D341Med (cell line): ENCODE data around the gene ADISSP.
"Not testable (repeated sequence)": the region's sequence is repeated elsewhere in the genome, so short reads cannot be mapped to it uniquely, and the experiment has no call there.

ENCODE experiments used
- DNase-seq: peaks from one replicate; pipeline ENCODE4 v3.0.0; 2012; ENCODE audit warnings: low spot score

Gene ADISSP

DNA sequence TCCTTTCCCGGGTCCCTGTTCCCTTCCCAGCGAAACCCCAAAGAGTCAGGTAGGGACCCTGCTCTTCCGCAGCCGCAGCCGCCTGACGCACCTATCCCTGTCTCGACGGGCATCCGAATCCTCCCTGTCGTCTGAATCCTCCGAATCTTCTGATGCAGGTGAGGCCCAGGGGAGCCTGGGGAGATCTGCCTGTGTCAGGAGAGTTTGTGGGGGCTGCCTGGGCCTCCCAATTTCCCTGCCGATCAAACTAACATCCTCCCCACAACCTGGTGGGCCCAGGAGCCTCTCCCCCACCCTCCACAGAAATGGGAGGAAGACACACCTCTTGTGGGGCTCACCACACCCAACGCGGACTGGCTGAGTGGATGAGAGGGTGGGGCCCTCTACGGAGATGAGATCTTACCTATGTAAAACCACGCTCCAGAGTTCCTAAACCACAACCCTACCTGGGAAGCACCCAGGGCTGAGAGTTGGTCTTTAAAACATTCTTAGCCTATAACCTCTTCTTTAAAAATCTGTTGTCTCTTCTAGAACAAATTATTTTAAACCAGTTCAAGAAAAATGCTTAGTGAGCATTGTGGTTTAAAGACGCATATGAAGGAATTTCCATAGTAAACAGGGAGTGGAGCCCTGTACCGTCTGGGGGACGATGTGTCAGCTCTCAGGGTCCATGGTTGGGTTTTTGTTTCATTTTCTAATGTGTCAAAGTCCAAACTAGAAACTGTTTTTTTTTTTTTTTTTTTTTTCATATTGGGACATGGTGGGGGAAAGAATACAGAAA is 30.2 kb upstream of the ADISSP start:
- no peak for DNase-seq

- no peak for DNase-seq
These were observed 29.6 kb upstream of the ADISSP start for GRCh38 chr20:3797226-3797545.

DNA sequence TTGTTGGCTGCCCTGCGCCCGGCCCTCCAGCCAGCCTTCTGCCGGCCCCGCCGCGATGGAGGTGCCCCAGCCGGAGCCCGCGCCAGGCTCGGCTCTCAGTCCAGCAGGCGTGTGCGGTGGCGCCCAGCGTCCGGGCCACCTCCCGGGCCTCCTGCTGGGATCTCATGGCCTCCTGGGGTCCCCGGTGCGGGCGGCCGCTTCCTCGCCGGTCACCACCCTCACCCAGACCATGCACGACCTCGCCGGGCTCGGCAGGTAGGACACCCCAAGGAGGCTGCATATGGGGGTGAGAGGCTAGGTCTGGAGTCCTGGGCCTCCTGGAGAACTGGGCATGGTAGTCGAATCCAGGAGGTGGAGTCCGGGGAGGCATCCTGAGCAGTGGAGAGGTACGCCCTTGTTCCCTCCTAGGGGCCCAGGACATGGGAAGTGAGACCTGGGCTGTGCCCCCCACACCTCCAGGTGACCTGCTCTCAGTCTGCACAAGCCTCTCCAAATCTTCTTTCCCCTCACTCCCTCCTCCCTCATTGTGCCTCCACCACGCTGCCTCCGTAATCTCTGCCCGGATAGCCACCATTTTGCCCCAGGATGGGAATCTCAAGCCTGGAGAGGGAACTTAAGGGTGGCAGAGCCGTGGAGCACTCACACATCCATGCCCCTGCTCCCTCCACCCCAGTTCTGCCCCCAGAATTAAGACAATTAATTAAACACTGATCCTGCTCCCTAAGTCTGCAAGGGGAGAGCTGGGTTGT is 29.1 kb upstream of the ADISSP start:
- DNase-seq, result no peak

DNA sequence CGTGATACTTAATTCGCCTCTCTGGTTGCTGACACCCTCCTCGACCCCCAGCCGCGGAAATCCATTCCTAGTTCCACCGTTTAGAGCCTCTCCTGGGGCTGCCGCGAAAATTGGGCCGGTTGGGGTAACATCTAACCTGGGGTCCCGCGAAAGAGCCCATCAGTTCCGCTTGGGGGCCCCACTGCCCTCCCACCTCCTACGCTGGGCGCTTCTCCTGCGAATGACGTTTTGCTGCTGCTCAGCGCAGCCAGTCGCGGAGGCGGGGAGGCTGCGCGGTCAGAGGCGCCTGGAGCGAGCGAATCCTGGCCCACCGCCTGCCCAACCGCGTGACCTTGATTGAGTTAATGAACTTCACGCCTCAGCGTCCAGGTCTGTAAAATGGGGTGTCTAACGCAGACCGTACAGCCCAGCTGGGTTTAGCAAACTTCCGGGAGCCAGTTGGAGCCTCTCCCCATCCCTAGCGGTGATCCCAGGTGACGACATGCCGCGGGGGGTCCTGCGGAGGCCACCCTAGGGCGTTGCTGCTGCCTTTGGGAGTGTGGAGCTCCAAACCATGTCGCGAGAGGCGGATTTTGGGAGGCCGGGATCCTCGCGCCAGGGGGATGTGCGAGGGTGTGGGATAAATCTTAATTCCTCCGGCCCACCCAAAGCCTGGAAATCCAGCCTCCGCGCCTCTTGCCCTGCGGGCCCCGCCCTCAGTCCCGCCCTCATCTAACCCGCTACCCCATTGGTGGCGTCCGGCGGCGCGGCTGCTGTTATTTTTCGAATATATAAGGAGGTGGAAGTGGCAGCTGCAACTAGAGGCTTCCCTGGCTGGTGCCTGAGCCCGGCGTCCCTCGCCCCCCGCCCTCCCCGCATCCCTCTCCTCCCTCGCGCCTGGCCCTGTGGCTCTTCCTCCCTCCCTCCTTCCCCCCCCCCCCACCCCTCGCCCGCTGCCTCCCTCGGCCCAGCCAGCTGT is 28.2 kb upstream of the ADISSP start, which contains the start of gene CDC25B:
CDC25B (plus strand) TSS at position 800 of the 958 bp plus-strand sequence. CDS start 222 bp downstream, outside the sequence.
- peak; percentile 95 for DNase-seq

- DNase-seq, result no peak
These were observed 27.3 kb upstream of the ADISSP start for GRCh38 chr20:3794701-3795420.

DNA sequence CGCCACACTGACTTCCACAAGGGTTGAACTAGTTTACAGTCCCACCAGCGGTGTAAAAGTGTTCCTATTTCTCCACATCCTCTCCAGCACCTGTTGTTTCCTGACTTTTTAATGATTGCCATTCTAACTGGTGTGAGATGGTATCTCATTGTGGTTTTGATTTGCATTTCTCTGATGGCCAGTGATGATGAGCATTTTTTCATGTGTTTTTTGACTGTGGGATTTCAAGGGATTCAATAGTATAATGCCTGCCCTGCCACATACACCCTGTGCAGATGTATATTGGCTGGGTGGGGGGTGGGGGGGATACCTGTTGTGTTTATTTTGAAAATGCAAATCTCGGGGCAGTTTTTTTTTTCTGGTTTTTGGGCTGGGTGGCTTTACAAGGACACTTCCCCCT is 26.6 kb upstream of the ADISSP start:
- DNase-seq, result not testable (repeated sequence)

DNA sequence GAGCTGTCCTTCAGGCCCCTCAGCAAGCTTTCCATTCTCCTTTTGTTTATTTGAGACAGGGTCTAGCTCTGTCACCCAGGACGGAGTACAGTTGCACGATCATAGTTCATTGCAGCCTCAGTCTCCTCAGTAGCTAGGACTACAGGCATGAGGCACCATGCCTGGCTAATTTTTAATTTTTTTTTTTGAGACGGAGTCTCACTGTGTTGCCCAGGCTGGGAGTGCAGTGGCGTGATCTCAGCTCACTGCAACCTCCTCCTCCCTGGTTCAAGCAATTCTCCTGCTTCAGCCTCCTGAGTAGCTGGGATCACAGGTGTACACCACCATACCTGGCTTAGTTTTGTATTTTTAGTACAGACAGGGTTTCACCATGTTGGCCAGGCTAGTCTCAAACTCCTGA is 21.6 kb upstream of the ADISSP start:
- DNase-seq, result not testable (repeated sequence)

DNA sequence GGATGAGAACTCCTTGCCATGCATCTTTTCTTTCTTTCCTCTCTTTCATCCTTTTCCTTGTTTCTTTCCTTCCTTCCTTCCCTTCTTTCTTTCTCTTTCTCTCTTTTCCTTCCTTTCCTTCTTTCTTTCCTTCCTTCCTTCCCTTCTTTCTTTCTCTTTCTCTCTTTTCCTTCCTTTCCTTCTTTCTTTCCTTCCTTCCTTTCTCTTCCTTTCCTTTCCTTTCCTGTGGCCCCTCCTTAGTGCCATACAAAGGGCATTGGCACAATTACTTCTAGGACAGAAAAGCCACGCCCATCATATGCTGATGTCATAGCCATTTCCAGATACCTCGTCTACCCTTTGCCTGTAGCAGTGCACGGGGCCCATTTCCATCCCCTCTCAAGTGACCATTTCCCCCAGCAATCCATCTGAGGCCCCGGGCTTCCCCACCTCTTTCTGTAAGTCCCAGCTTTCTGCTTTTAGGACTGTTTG is 21.2 kb upstream of the ADISSP start:
- no peak for DNase-seq

DNA sequence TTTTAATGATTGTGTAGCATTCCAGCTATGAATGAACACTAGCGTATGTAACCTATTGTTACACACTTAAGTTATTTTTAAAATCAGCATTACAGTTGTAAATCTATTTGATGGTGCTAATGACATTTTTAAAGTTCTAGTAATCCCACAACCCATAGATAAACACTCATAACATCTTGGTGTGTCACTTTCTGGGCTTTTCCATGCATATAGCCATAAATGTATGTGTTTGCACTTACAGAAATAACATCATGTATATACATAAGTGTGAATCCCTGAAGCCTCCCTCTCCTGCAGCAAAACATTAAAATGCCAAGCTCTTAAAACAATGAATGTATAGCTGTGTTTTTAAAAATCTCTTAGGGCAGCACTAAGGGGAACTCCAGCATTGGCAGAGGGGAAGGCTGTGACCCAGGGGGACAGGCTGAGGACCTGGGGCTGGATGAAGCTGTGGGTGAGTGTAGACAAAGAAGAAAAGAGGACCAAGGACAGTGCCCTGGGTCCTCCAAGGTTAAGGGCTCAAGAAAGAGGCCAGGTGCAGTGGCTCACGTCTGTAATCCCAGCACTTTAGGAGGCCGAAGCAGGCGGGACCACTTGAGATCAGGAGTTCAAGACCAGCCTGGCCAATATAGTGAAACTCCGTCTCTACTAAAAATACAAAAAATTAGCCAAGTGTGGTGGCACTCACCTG is 19.9 kb upstream of the ADISSP start:
- DNase-seq, result no peak

DNA sequence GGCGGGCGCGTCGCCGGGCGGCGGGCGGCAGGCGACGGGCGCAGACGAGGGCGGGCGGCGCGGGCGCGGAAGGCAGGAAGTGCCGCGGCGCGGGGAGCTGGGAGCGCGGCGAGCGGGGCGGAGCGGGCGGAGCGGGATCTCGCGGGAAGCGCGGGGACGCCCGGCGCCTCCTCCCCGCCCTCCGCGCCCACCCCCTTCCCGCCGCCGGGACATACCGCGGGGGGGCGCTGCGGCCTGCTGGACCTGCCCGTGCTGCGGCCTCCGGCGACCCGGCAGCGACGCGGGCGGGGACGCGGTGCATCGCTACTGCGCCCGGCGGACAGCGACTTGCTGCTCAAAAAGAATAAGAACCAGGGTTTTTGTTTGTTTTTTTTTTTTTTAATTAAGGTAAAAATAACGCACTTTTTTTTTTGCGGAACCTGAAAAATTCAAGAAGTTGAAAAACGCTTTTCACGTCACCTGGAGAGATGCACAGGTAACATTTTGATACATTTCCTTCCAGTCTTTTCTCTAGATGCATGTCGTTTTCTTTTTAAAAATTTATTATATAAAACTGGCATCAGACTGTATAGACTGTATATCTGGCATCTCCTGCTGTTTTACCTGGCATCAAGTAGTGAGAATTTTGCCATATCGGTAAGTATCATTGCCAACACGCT is 19.2 kb upstream of the ADISSP start, which contains the start of gene CENPB:
CENPB (minus strand) TSS at position 76 of the 659 bp plus-strand sequence. CDS start 257 bp downstream, outside the sequence.
- peak; percentile 97 for DNase-seq

- peak; percentile 77 for DNase-seq
These were observed 18.6 kb upstream of the ADISSP start for GRCh38 chr20:3786126-3786484.

GRCh38 chr20:3785240-3786125 is 17.9 kb upstream of the ADISSP start:
- DNase-seq, result no peak

DNA sequence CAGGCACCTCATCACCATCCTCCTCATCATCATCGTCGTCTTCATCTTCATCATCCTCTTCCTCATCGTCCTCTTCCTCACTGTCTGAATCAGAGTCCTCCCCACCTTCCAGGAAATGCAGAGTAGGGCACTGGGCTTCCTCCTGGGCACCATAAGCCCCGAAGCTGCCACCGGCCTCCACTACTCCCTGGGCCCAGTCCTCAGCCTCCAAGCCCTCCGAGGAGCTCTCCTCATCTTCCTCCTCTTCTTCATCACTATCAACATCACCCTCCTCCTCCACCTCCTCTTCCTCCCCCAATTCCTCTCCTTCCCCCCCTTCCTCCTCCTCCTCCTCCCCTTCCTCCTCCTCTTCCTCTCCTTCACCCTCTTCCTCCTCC is 17.3 kb upstream of the ADISSP start:
- no peak for DNase-seq

DNA sequence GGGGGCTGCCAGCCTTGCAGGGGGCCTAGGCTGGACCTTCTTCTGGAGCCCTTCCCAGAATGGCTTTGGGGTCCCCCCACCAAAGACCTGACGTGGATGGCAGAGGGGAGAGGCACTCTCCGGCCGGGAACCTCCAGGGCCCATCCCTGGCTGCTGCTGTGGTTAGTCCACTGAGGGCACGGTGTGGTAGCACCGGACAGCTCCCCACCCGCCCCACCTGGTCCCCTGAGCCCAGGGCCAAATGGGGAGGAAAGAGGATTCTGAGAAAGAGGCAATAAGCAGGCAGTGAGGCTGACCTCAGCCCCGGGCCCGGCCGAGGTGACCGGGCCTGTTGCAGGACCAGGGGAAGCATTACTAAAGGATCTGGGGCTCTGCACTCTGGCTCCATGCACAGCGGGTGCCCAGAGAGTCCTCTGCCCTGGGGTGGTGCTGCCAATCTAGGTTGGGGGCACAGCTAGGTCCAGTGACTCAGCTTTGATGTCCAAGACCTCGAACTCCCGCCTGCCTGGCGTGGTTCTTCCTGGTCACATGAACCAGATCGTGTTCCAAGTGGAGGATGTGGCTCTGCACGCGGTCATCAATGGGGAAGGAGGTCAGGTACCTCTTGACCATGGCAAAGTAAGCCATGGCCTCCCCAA is 16.8 kb upstream of the ADISSP start:
- no peak for DNase-seq

DNA sequence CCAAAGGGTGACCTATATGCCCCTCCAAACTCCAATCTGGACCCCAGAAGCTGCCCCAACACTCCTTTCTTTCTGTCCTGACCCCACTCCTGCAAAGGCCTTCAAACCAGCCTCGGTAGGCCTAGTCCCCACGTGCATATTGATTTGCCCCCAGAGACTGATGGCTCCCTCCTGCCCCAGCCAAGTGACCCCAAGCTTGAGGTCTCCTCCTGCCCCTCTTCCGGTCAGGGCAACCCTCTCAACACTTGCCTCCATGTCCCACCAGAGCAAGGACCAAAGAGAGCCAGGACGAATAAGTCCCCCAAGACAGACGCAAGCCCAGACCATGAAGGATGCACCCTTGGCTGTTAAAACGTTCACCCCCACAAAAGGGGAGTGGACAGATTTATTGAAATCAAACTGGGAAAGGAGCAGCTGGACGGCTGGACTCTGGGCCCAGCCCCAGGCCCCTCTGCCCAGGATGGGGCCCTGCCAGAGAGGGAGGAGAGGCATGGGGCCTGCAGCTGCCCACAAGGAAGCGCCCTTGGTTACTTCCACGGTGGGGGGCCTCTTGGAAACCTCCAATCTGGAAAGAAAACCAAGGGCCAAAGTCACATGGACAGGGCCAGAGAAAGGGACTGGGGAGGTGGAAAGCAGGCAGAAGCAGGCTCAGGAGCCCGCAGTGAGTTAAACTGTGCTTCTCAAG is 16.1 kb upstream of the ADISSP start:
- no peak for DNase-seq

DNA sequence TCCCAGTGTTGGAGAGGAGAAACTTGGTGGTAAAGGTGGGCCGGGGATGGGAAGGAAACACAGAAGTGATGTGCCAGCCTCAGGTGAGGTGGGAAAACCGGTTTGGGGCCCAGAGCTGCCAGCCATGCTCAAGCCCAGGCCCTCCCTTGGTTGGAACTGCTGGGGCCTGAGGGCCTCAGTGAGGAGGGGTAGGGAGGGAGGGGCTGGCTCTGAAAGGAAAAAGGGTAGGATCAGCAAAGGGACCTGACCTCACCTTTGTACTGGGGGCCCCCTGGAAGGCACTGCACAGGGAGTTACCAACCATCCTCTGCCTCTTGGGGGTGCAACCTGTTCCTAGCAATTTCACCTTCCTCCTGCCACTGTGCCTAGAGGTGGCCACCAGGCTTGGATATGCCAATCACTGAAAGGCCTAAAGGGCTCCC is 15.5 kb upstream of the ADISSP start:
- DNase-seq, result no peak

DNA sequence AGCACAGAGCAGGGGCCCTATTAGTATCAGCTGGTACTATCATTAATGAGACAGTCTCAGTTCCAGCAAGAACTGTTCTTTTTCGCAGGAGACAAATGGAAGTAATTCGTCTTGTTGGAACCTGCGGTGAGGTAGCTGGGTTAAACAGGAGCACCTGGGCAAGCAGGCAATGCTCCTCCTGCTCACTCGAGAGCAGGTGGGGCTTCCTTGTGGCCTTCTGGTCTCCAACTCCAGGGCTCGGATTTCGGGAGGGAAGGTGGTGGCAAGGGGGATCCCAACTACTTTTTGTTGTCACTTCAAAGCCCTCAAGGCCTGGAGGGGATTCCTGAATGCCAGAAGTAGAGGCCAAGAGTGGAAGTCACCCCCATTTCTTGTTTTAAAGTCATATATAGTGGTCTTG is 15.0 kb upstream of the ADISSP start:
- DNase-seq, result no peak
